NCI-H226 (cell line): ENCODE results near the gene SPACA6.
"Not testable (repeated sequence)": the region's sequence is repeated elsewhere in the genome, so short reads cannot be mapped to it uniquely, and the experiment has no call there.

Experiments used
- DNase-seq: peaks from one replicate; pipeline ENCODE4 v3.0.0-alpha.2; 2015

The SPACA6 gene

GRCh38 chr19:51706885-51707284, 13.8 kb downstream of the SPACA6 start:
- no peak for DNase-seq

DNA sequence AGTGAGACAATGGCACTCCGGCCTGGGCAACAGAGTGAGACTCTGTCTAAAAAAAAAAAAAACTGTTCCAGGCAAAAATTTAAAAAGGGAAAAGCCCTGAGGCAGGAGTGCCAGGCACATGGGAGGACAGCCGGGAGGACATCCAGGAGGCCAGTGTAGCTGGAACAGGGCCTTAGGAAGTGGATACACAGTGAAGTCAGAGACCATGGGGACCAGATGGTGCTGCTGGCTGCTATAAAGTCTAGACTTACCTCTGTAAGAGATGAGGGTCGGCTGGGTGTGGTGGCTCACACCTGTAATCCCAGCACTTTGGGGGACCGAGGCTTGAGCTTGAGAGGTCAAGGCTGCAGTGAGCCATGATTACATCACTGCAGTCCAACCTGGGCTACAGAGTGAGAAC, 15.7 kb downstream of the SPACA6 start:
- DNase-seq = no peak

- no peak for DNase-seq
These were observed 16.4 kb downstream of the SPACA6 start for GRCh38 chr19:51709575-51709974.

DNA sequence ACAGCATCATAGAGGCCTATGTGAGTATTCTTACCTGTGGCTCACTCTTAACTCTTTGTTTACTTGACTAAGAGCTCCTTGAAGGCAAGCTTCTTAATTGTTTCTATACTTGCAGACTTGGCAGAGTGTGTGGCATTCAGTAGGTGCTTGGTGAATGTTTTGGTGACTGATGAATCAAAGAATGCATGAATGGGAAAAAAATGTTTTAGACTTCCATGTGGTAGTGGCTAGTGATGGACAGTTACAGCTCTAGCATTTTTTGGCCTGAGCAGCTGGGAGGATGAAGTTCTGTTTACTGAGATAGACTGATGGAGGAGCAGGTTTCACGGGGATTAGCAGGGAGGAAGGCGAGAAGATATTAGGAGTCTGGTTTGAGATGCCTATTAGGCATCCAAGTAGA, 17.0 kb downstream of the SPACA6 start:
- DNase-seq = peak; percentile 35

DNA sequence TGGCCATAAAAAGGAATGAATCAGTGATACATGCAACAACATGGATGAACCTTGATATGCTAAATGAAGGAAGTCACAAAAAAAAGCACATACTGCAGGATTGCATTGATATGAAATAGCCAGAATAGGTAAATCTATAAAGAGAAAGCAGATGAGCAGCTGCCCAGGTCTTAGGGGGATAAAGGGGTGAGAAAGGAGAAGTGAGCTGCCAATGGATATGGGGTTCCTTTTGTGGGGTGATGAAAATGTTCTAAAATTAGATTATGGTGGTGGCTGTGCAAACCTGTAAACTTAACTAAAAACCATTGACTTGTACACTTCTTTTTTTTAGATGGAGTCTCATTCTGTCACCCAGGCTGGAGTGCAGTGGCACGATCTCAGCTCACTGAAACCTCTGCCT, 18.6 kb downstream of the SPACA6 start:
- DNase-seq = no peak

DNA sequence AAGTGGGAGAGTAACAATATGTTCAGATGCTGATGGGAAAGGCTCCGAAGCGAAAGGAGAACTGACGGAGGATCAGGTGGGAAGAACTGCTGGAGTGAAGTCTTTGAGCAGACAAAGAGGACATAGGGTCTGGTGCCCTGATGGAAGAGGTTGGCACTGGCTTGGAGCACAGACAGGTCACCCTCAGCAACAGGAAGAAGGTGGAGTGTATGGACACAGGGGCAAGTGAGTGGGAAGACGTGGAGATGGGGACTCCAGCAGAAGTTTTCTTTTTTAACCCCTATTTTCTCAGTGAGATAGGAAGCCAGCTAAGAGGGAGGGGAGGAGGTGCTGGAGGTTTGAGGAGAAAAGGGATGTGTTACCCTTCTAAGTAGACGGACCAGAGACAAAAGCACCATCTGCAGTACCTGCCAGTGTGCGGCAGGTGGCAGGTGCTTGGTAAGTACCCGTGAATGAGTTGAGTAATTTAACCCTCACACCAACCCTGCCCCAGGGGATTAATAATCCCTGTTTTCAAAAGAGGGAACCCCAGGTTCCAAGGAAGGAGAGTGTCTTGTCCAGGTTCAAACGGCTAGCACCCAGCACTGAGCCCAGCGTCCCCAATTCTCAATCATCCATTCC, 19.4 kb downstream of the SPACA6 start:
- peak; percentile 48 for DNase-seq

DNA sequence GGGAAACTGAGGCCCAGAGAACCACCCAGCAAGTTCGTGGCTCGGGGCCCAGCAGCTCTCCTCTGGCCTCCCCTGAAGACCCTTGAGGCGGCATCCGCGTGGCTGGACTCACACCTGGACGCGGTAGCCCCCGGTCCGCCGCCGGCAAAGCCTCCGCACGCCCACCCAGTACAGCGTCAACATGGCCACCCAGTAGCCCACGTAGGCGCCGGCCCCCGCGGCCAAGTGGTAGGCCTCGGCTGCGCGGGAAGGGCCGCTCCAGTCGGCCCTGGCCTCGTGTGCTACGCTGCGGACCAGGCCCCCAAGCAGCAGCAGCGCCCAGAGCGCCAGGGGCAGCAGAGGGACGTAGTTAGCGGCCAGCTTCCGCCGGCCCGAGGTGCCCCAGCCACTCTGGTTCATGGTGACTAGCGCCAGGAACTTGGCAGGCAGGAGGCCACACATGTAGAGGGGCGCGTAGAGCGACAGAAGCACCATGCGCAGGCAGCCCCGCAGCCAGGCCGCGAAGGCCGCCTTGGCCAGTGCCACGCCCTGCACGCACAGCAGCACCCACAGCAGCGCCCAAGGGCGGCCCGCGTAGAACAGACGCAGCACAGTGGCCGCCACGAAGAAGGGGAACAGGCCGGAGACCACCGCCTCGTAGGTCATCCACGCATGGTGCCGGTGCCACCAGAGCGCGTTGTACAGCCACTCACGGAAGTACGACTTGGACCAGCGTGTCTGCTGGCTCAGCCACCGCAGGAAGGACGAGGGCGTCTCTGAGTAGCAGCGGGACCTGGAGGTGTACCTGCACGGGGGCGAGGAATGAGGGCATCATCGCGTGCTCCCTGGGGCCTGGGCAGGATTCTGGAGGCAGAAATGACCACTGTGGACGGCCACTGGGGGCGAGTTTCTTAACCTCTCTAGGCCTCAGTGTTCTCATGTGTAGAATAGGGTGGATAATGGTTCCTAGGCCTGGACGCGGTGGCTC, 20.5 kb downstream of the SPACA6 start:
- DNase-seq = no peak

DNA sequence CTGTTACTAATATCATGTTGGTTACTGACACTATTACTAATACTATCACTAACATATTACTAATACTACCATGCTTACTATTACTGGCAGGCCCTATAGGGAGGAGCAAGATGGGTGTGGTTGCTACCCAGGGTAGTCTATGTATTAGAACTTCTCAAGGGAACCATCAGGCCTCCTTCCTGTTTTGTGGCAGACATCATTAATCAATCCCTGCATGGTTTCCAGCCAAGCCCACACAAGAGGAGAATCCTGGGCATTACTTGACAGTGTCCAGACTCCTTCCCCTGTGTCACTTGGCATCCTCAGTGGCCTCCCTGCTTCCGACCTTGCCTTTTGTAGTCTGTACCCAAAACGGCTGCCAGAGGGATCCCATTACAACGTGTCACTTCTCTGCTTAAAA, 21.7 kb downstream of the SPACA6 start:
- no peak for DNase-seq

- DNase-seq = no peak
These were observed 22.7 kb downstream of the SPACA6 start for GRCh38 chr19:51715850-51716249.

- DNase-seq = no peak
These were observed 23.8 kb downstream of the SPACA6 start for GRCh38 chr19:51716925-51717324.

- DNase-seq = no peak
These were observed 26.3 kb downstream of the SPACA6 start for GRCh38 chr19:51719251-51719988.

- no peak for DNase-seq
These were observed 28.8 kb downstream of the SPACA6 start for GRCh38 chr19:51721905-51722304.

- DNase-seq = no peak
These were observed 29.4 kb downstream of the SPACA6 start for GRCh38 chr19:51722492-51722891.

- no peak for DNase-seq
These were observed 31.4 kb downstream of the SPACA6 start for GRCh38 chr19:51724543-51724942.

DNA sequence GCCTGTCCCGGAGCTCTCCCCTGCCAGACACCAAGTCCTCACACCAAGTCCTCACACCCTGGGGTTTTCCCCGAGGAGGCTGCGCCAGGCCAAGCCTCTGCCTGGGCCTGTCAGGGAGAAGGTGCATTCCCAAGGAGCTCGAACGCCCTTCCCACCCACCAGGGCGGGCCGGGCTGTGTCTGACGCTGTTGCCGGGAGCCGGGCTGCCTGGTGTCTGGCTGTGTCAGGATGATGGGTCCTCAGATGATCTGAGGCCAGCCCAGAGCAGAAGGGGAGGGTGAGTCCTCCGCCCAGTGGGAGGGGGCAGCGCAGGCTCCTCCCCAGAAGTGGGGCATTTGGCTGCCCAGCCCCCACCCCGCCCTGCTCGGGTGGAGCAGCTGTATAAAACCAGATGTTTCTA, 32.9 kb downstream of the SPACA6 start:
- DNase-seq = peak; percentile 99

GRCh38 chr19:51727349-51727880, 34.3 kb downstream of the SPACA6 start:
- peak; percentile 63 for DNase-seq

DNA sequence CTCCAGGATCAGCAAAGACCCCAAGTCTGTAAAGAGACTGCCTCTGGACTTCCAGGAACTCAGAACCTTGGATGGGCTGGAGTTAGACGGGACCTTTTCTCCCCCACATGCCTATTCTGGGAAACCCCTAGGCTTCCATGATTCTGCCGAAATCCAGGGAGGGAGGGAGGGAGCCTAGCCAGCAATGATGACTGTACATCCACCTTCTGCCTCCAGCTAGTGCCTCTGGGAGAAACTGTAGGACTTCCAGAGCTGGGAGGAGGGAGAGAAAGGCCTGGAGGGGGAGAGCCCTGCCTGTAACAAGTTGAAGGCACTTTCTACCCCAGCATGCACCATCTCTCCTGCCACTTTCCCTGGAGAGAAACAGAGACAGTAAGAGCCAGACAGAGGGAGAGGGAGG, 36.7 kb downstream of the SPACA6 start:
- peak; percentile 75 for DNase-seq

- DNase-seq = peak; percentile 33
These were observed 40.8 kb downstream of the SPACA6 start for GRCh38 chr19:51733742-51734522.

- DNase-seq = peak; percentile 31
These were observed 42.8 kb downstream of the SPACA6 start for GRCh38 chr19:51735759-51736449.

DNA sequence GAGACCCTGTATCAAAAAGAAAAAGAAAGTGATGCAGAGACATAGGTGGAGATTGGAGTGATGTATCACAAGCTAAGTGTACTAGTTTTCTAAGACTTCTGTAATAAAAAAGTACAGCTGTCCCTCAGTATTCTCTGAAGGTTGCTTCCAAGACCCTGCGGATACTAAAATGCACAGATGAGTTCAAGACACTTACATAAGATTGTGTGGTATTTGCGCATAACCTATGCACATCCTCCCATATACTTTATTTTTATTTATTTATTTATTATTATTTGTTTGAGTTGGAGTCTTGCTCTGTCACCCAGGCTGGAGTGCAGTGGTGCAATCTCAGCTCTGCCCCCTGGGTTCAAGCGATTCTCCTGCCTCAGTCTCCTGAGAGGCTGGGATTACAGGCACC, 44.3 kb downstream of the SPACA6 start:
- DNase-seq = no peak

DNA sequence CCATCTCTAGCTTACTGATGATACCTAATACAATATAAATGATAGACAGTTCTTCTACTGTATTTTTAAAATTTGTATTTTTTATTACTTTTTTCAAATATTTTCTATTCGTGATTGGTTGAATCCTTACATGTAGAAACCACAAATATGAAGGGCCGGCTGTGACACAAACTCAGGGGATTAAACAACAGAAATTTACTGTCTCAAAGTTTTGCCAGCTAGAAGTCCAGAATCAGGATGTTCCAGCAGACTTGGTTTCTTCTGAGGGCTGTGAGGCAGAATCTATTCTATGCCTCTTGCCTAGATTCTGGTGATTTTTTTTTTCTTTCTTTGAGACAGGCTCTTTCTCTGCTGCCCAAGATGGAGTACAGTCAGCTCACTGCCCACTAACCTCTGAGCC, 44.8 kb downstream of the SPACA6 start:
- DNase-seq = no peak

GRCh38 chr19:51738523-51738922, 45.4 kb downstream of the SPACA6 start:
- not testable (repeated sequence) for DNase-seq
